ENCODE results near the gene KDM4D. TPM values are rescaled to one million over a fixed set of nuclear protein-coding genes. Genes with fewer than 3 reads are reported as not detected.

Gene KDM4D
- total and polyA plus RNA-seq, 2 of the 4 experiments (the other 2 are of a cell fraction): 0.90 to 1.1 TPM

DNA sequence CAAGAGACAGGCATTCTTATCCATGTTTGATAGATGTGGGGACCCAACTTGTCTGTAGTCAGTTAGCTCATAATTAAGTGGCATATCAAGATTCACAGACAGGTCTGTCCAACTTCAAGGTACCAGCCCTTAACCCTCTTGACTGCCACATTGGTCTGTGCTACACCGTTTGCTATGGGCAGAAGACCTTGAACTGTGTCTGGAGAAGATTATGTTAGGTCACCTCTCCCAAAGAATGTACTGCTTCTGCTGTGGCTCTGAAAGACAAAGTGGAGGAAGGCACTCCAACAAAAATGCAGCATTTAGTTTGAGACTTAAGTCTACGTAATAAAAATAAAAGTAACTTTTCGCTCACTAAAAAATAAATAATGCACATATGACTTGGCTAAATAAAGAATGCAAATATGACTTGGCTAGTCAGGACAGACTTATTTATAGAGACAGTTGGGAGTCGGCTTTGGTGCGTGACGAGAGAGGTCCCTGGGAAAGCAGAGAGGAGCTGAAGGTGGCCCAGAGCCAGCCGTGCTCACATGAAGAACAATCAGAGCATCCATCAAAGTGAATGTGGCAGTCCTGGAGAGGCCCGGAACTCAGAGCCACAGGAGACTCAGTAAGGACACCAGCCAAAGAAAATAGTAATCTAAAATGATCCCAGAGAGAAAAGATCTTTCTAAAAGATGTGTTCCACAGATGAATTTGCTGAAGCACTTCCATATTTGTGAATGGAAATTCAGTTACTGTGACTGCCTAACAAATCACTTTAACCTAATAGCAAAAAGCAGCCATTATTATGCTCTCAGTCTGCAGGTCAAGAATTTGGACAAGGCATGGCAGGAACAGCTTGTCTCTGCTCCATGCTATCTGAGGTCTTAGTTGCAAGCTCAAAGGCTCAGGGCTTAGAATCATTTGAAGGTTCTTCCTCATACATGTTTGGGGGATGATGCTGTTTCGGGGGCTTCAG lies 35.1 kb upstream of the KDM4D start:
- H3K4me3 ChIP-seq (ENCODE audit: insufficient read depth, low read depth, low read length): no peak overlapping the region
- peak overlapping the region; percentile 59; the same call in 1 of the 2 replicates for H3K14ac ChIP-seq (replicated peaks; ENCODE audit: low read depth, low read length)
- H3K27me3 ChIP-seq (ENCODE audit: control insufficient read depth, insufficient read depth, low read length): no peaks in the 10 kb centered on the region
- H2BK15ac ChIP-seq (ENCODE audit: low read depth, low read length): peak overlapping the region; percentile 98
- peak overlapping the region; percentile 86 for H2BK5ac ChIP-seq (ENCODE audit: low read depth, low read length, poor library complexity, severe bottlenecking)
- H2BK120ac ChIP-seq (ENCODE audit: low read depth, low read length): peak overlapping the region; percentile 69
- TF ChIP-seq, protein P1, sequence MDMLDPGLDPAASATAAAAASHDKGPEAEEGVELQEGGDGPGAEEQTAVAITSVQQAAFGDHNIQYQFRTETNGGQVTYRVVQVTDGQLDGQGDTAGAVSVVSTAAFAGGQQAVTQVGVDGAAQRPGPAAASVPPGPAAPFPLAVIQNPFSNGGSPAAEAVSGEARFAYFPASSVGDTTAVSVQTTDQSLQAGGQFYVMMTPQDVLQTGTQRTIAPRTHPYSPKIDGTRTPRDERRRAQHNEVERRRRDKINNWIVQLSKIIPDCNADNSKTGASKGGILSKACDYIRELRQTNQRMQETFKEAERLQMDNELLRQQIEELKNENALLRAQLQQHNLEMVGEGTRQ (IDR thresholded peaks at IDR 0.05; ENCODE audit: low read depth, low read length): no peak
- TF ChIP-seq NFE2L2 (IDR thresholded peaks at IDR 0.05; ENCODE audit: low read depth, low read length): peak; percentile 55; the same call in 1 of the 2 replicates
- TF ChIP-seq FOS (IDR thresholded peaks at IDR 0.05; ENCODE audit: low read depth, low read length): no peak
- peak overlapping the region; percentile 72 for H3K4ac ChIP-seq (ENCODE audit: low read depth, low read length)
- peak overlapping the region; percentile 64; the same call in 1 of the 2 replicates for H3K27ac ChIP-seq (ENCODE audit: insufficient read depth, low read length)
- peak overlapping the region; percentile 72 for H4K5ac ChIP-seq (ENCODE audit: low read depth, low read length)
- WGBS, 2 experiments (ENCODE audit: extremely low coverage in 2 of 2, insufficient read length in 1 of 2): 0% methylated on average over 3 of the region's 9 CpGs; no CpG with 5 or more reads in 1 of the 2 experiments
- peak overlapping the region; percentile 78 for H4K91ac ChIP-seq (ENCODE audit: insufficient read depth, low read depth, low read length)
- no peaks in the 10 kb centered on the region for H3K79me1 ChIP-seq (ENCODE audit: low read depth in 1 of 2, low read length in 2 of 2)
- H2AK5ac ChIP-seq (ENCODE audit: low read depth, low read length): peak overlapping the region; percentile 95
- DNase-seq (peak; percentile 92), ATAC-seq (ENCODE audit: low read depth) (peak; percentile 55)
- H3K4me1 ChIP-seq (ENCODE audit: control insufficient read depth, insufficient read depth, low read length): peaks cover 24% of the 10 kb centered on the region
- H3K23ac ChIP-seq (ENCODE audit: low read depth, low read length): peak overlapping the region; percentile 32
- ChIA-PET POLR2A (ENCODE audit: unreplicated experiment) (no interaction called here), CTCF (no interaction called here)
- H4K20me1 ChIP-seq (ENCODE audit: insufficient read depth, low read length): no peaks in the 10 kb centered on the region
- H3K9ac ChIP-seq (ENCODE audit: low read depth, low read length): 0 out of 2 replicates have a peak overlapping the region, but pooled peaks have one; percentile 22
- H2AK9ac ChIP-seq (replicated peaks; ENCODE audit: low read depth, low read length, poor library complexity): peak overlapping the region; percentile 71
- dilution Hi-C loops (cut with HindIII; ENCODE audit: low sequenced_read_pairs, unreplicated experiment) (no loop called here), intact Hi-C loops (cut with micrococcal nuclease) (no loop called here), in situ Hi-C loops (cut with MboI; ENCODE audit: low sequenced_read_pairs) (loop anchor here (25.0 kb wide), 1 partner anchor 801 kb away; the partner anchor contains the start of gene PANX1)
- no peaks in the 10 kb centered on the region for H3K9me3 ChIP-seq (ENCODE audit: control insufficient read depth, insufficient read depth, low read length)
- H3K9me1 ChIP-seq (ENCODE audit: insufficient read depth, low read length): peaks cover 25% of the 10 kb centered on the region
- H3K18ac ChIP-seq (ENCODE audit: low read depth, low read length): peak overlapping the region; percentile 85
- H4K8ac ChIP-seq (ENCODE audit: low read depth in 2 of 2, low read length in 2 of 2): peak overlapping the region; percentile 33 to 66
- no peak overlapping the region for H3K56ac ChIP-seq (ENCODE audit: extremely low read depth, insufficient read depth, low read length)
- peak overlapping the region; percentile 85; the same call in 1 of the 2 replicates for H2BK20ac ChIP-seq (ENCODE audit: low read depth, low read length)
- no TSS peak for BruUV-seq (replicated peaks)
- no peaks in the 10 kb centered on the region for H3K36me3 ChIP-seq (ENCODE audit: control insufficient read depth, insufficient read depth, low read length)
- H2AFZ ChIP-seq (replicated peaks; ENCODE audit: low read length, poor library complexity): peak overlapping the region; percentile 9
- H3K4me2 ChIP-seq (ENCODE audit: low read depth, low read length): peak overlapping the region; percentile 53
